Measurements from ENCODE around the gene MAB21L3. TPM values are rescaled to one million over a fixed set of nuclear protein-coding genes. Genes with fewer than 3 reads are reported as not detected.

MAB21L3 gene
- total and polyA plus RNA-seq, 2 experiments from 2014 or later, result not detected

GRCh38 chr1:116178837-116179236, 67.6 kb downstream of the MAB21L3 start:
- Histone ChIP-seq H3K4me1 (ENCODE audit: insufficient read depth) (no peaks in the 10 kb centered on the region), H2AFZ (no peak overlapping the region), H3K27me3 (ENCODE audit: insufficient read depth) (no peaks in the 10 kb centered on the region), H3K9me2 (ENCODE audit: insufficient read depth) (no peaks in the 10 kb centered on the region; the same call in 1 of the 2 replicates), H3K4me2 (no peak overlapping the region), H3K79me2 (replicated peaks; ENCODE audit: insufficient read depth) (no peaks in the 10 kb centered on the region), H3K27ac (ENCODE audit: low read depth) (no peak overlapping the region), H3K4me3 (no peak overlapping the region), H4K20me1 (replicated peaks; ENCODE audit: insufficient read depth) (no peaks in the 10 kb centered on the region), H3K36me3 (ENCODE audit: insufficient read depth) (no peaks in the 10 kb centered on the region), H3F3A (replicated peaks; ENCODE audit: low read depth) (no peaks in the 10 kb centered on the region)
- no peak overlapping the region for H3K4me3 Mint-ChIP-seq
- ATAC-seq, result no peak
- peaks cover 3% of the 10 kb centered on the region for H3K27me3 Mint-ChIP-seq (ENCODE audit: insufficient read depth, low read depth, poor library complexity)
- no peaks in the 10 kb centered on the region for H3K9me3 Mint-ChIP-seq
- H3K27ac Mint-ChIP-seq, result no peak overlapping the region
- DNase-seq (ENCODE audit: low spot score), result no peak
- H3K36me3 Mint-ChIP-seq (ENCODE audit: low read depth), result no peaks in the 10 kb centered on the region
- no peaks in the 10 kb centered on the region for H3K4me1 Mint-ChIP-seq
- TF ChIP-seq ETS1 (IDR thresholded peaks at IDR 0.05), result no peak
- TF ChIP-seq EZH2phosphoT487 (IDR thresholded peaks at IDR 0.05; ENCODE audit: unreplicated experiment), result no peak
- TF ChIP-seq ZNF462 (CRISPR knock-in tag; IDR thresholded peaks at IDR 0.05), result no peak
- TF ChIP-seq JUNB (IDR thresholded peaks at IDR 0.05; ENCODE audit: unreplicated experiment), result no peak
- no peak for TF ChIP-seq CTCF (conservative IDR thresholded peaks at IDR 0.05; ENCODE audit: low read depth in 2 of 2)
- no peak for TF ChIP-seq EZH2 (IDR thresholded peaks at IDR 0.05; ENCODE audit: low read depth, unreplicated experiment)
- TF ChIP-seq ZNF331 (CRISPR knock-in tag; IDR thresholded peaks at IDR 0.05; ENCODE audit: low read depth), result no peak
- TF ChIP-seq REST (IDR thresholded peaks at IDR 0.05; ENCODE audit: unreplicated experiment), result no peak
- no peak for TF ChIP-seq NANOG (IDR thresholded peaks at IDR 0.05; ENCODE audit: borderline replicate concordance)
- no peak for TF ChIP-seq CREB1 (CRISPR knock-in tag; IDR thresholded peaks at IDR 0.05; ENCODE audit: low read depth)
- TF ChIP-seq POLR2AphosphoS5 (IDR thresholded peaks at IDR 0.05; ENCODE audit: low read depth), result no peak
- no peak for TF ChIP-seq STAT1 (IDR thresholded peaks at IDR 0.05; ENCODE audit: unreplicated experiment)
- no peak for TF ChIP-seq ZNF114 (CRISPR knock-in tag; IDR thresholded peaks at IDR 0.05)

Data from GM23338 (cell line).